Neural progenitor cell (in vitro differentiated cells): ENCODE measurements around the gene CSRP2. TPM values are rescaled to one million over a fixed set of nuclear protein-coding genes. Genes with fewer than 3 reads are reported as not detected.
A peak's percentile ranks its signal among the peaks of the same experiment; 100 is the strongest.

Experiments used
- DNase-seq: peaks from one replicate; pipeline ENCODE4 v3.0.0-alpha.2; 2016; ENCODE audit warnings: low spot score
- H2AFZ ChIP-seq: fragments of 200-600 bp; sonication (generic); replicated peaks from 2 replicates; pipeline ENCODE4 v1.6.1; 2016; ENCODE audit warnings: antibody characterized with exemption
- H3F3A ChIP-seq: fragments of 200-600 bp; sonication (generic); 2 replicates; pipeline ENCODE4 v1.6.1; 2016; ENCODE audit warnings: antibody characterized with exemption, low read depth
- H3K27ac ChIP-seq: fragments of 200-600 bp; sonication (generic); 2 replicates; pipeline ENCODE4 v1.5.1; 2016; ENCODE audit warnings: mild to moderate bottlenecking
- H3K27me3 ChIP-seq: fragments of 200-600 bp; sonication (generic); 2 replicates; pipeline ENCODE4 v1.6.1; 2016; ENCODE audit warnings: mild to moderate bottlenecking, moderate library complexity
- H3K36me3 ChIP-seq: fragments of 200-600 bp; sonication (generic); 2 replicates; pipeline ENCODE4 v1.5.1; 2016
- H3K4me1 ChIP-seq: fragments of 200-600 bp; sonication (generic); 2 replicates; pipeline ENCODE4 v1.6.1; 2016; ENCODE audit warnings: mixed run types
- H3K4me2 ChIP-seq: fragments of 200-600 bp; sonication (generic); 2 replicates; pipeline ENCODE4 v1.6.1; 2016
- H3K4me3 ChIP-seq: fragments of 200-600 bp; sonication (generic); 2 replicates; pipeline ENCODE4 v1.5.1; 2016
- H3K79me2 ChIP-seq: fragments of 200-600 bp; sonication (generic); 2 replicates; pipeline ENCODE4 v1.6.1; 2016; ENCODE audit warnings: low read depth
- H3K9ac ChIP-seq: fragments of 200-600 bp; sonication (generic); 2 replicates; pipeline ENCODE4 v1.6.1; 2016
- H3K9me3 ChIP-seq: fragments of 200-600 bp; sonication (generic); 2 replicates; pipeline ENCODE4 v1.5.1; 2016; ENCODE audit warnings: low read depth
- H4K20me1 ChIP-seq: fragments of 200-600 bp; sonication (generic); 2 replicates; pipeline ENCODE4 v1.6.1; 2016; ENCODE audit warnings: low read depth
- H3K27ac Mint-ChIP-seq: 3 replicates; pipeline ENCODE4 v1.8.0; 2021; ENCODE audit warnings: mixed read lengths
- H3K27me3 Mint-ChIP-seq: 2 replicates; pipeline ENCODE4 v1.8.0; 2022; ENCODE audit warnings: low read depth, mild to moderate bottlenecking, inconsistent platforms, moderate library complexity, mixed read lengths; ENCODE audit not compliant: insufficient read depth
- H3K36me3 Mint-ChIP-seq: 3 replicates; pipeline ENCODE4 v1.8.0; 2021; ENCODE audit warnings: mixed read lengths
- H3K4me1 Mint-ChIP-seq: 3 replicates; pipeline ENCODE4 v1.8.0; 2021; ENCODE audit warnings: mixed read lengths
- H3K4me3 Mint-ChIP-seq: 3 replicates; pipeline ENCODE4 v1.8.0; 2021; ENCODE audit warnings: mild to moderate bottlenecking, moderate library complexity, mixed read lengths
- H3K9me3 Mint-ChIP-seq: 3 replicates; pipeline ENCODE4 v1.8.0; 2020; ENCODE audit warnings: mixed read lengths
- EZH2 ChIP-seq: fragments of 200-600 bp; sonication (generic); IDR thresholded peaks from 2 replicates; pipeline ENCODE4 v1.6.1; 2017; ENCODE audit warnings: antibody characterized with exemption, mild to moderate bottlenecking, moderate library complexity
- EZH2phosphoT487 ChIP-seq: fragments of 200-600 bp; sonication (generic); IDR thresholded peaks from 2 replicates; pipeline ENCODE4 v1.6.1; 2017; ENCODE audit warnings: antibody characterized with exemption
- total RNA-seq: library from RNA; depleted of rRNA; stranded (reverse); fragments of >200 nt; gene quantifications from 2 replicates; pipeline ENCODE4 v1.2.3, GENCODE V29; 2015; ENCODE audit warnings: low replicate concordance
- TF ChIP-seq, protein P1 (sequence below): fragments of 200-600 bp; sonication (generic); IDR thresholded peaks from 2 replicates; pipeline ENCODE4 v1.5.1; 2017; ENCODE audit warnings: antibody characterized with exemption, mild to moderate bottlenecking

The CSRP2 gene
- total RNA-seq, 1 donor from 2014 or later, result 405 TPM

GRCh38 chr12:76847260-76847659 is 31.6 kb downstream of the CSRP2 start:
- Histone ChIP-seq H3K27me3 (no peaks in the 10 kb centered on the region), H2AFZ (no peak overlapping the region), H3K4me1 (no peaks in the 10 kb centered on the region), H3K4me2 (no peak overlapping the region), H3K79me2 (no peaks in the 10 kb centered on the region), H3F3A (no peaks in the 10 kb centered on the region), H3K27ac (no peak overlapping the region), H3K36me3 (no peaks in the 10 kb centered on the region), H3K9me3 (no peaks in the 10 kb centered on the region), H3K9ac (no peak overlapping the region), H3K4me3 (no peak overlapping the region), H4K20me1 (no peaks in the 10 kb centered on the region)
- Mint-ChIP-seq H3K4me1 (no peaks in the 10 kb centered on the region), H3K27me3 (no peaks in the 10 kb centered on the region), H3K36me3 (peaks cover 6% of the 10 kb centered on the region), H3K4me3 (no peak overlapping the region), H3K9me3 (no peaks in the 10 kb centered on the region), H3K27ac (peak overlapping the region; percentile 2)
- TF ChIP-seq EZH2 (no peak), EZH2phosphoT487 (no peak)
- TF ChIP-seq, protein P1, sequence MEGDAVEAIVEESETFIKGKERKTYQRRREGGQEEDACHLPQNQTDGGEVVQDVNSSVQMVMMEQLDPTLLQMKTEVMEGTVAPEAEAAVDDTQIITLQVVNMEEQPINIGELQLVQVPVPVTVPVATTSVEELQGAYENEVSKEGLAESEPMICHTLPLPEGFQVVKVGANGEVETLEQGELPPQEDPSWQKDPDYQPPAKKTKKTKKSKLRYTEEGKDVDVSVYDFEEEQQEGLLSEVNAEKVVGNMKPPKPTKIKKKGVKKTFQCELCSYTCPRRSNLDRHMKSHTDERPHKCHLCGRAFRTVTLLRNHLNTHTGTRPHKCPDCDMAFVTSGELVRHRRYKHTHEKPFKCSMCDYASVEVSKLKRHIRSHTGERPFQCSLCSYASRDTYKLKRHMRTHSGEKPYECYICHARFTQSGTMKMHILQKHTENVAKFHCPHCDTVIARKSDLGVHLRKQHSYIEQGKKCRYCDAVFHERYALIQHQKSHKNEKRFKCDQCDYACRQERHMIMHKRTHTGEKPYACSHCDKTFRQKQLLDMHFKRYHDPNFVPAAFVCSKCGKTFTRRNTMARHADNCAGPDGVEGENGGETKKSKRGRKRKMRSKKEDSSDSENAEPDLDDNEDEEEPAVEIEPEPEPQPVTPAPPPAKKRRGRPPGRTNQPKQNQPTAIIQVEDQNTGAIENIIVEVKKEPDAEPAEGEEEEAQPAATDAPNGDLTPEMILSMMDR, result no peak
- no peak for DNase-seq

DNA sequence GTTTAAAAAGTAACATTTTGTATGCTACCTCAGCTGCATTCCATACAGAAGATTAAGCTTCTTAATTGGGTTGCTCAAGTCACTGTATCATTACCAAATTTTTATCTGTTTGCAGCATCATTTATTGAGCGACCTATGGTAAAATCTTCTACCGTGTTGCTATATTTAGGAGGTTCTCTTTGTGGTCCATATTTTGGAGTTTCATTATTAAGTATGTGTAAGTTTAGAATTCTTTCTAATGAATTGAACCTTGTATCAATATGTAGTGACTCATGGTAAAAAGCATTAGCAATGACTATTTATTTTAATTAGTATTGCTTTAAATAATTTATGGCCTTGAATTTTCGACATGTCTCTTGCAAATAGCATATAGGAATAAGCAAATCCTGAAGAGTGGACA is 42.2 kb downstream of the CSRP2 start:
- Mint-ChIP-seq H3K4me1 (no peaks in the 10 kb centered on the region), H3K27ac (no peak overlapping the region), H3K27me3 (no peaks in the 10 kb centered on the region), H3K9me3 (no peaks in the 10 kb centered on the region), H3K4me3 (no peak overlapping the region), H3K36me3 (peaks cover 5% of the 10 kb centered on the region)
- TF ChIP-seq EZH2 (no peak), EZH2phosphoT487 (no peak)
- TF ChIP-seq, protein P1, result no peak
- DNase-seq, result no peak
- no peaks in the 10 kb centered on the region for H3F3A ChIP-seq
- no peaks in the 10 kb centered on the region for H3K4me1 ChIP-seq
- H4K20me1 ChIP-seq, result no peaks in the 10 kb centered on the region
- no peak overlapping the region for H3K27ac ChIP-seq
- no peak overlapping the region for H3K9ac ChIP-seq
- no peaks in the 10 kb centered on the region for H3K9me3 ChIP-seq
- H2AFZ ChIP-seq, result no peak overlapping the region
- H3K79me2 ChIP-seq, result no peaks in the 10 kb centered on the region
- H3K36me3 ChIP-seq, result peaks cover 14% of the 10 kb centered on the region
- H3K27me3 ChIP-seq, result no peaks in the 10 kb centered on the region
- no peak overlapping the region for H3K4me3 ChIP-seq
- no peak overlapping the region for H3K4me2 ChIP-seq

GRCh38 chr12:76830436-76830835 is 48.4 kb downstream of the CSRP2 start:
- H3K27me3 ChIP-seq, result no peaks in the 10 kb centered on the region
- H3K36me3 Mint-ChIP-seq, result peaks cover 23% of the 10 kb centered on the region
- H3K9me3 Mint-ChIP-seq, result no peaks in the 10 kb centered on the region
- no peaks in the 10 kb centered on the region for H3K9me3 ChIP-seq
- DNase-seq, result no peak
- H3K4me3 ChIP-seq, result no peak overlapping the region
- H4K20me1 ChIP-seq, result no peaks in the 10 kb centered on the region
- H3K4me2 ChIP-seq, result no peak overlapping the region
- TF ChIP-seq, protein P1, result no peak
- TF ChIP-seq EZH2, result no peak
- no peak for TF ChIP-seq EZH2phosphoT487
- H3F3A ChIP-seq, result no peaks in the 10 kb centered on the region
- no peaks in the 10 kb centered on the region for H3K4me1 ChIP-seq
- no peak overlapping the region for H3K4me3 Mint-ChIP-seq
- peaks cover 33% of the 10 kb centered on the region for H3K36me3 ChIP-seq
- H3K4me1 Mint-ChIP-seq, result no peaks in the 10 kb centered on the region
- H3K79me2 ChIP-seq, result no peaks in the 10 kb centered on the region
- no peaks in the 10 kb centered on the region for H3K27me3 Mint-ChIP-seq
- no peak overlapping the region for H3K27ac ChIP-seq
- no peak overlapping the region for H3K9ac ChIP-seq
- H3K27ac Mint-ChIP-seq, result no peak overlapping the region
- H2AFZ ChIP-seq, result no peak overlapping the region
